Natural killer cell (primary cell): ENCODE results near the gene TBCB. TPM values are rescaled to one million over a fixed set of nuclear protein-coding genes. Genes with fewer than 3 reads are reported as not detected.

Source experiments
- ATAC-seq, 3 donors: fragments of 150-1000 bp in 2 of 3; fragments of 200-7000 bp in 1 of 3; cut with Tn5 transposase; 1 replicate in 1 of 3; 2 replicates in 2 of 3; pipeline ENCODE4 v1.10.0; 2021; ENCODE audit warnings: mild to moderate bottlenecking in 2 of 3, moderate library complexity in 2 of 3
- DNase-seq, 2 donors: peaks; one replicate each; pipeline versions ENCODE4 v3.0.0 to v3.0.0-alpha.2; 2013 to 2021; ENCODE audit warnings: mixed read lengths in 1 of 2
- H3K27ac ChIP-seq: one replicate; pipeline ENCODE4 v1.5.1; 2013; ENCODE audit warnings: mild to moderate bottlenecking, low read length
- H3K27me3 ChIP-seq: one replicate; pipeline ENCODE4 v1.6.1; 2013; ENCODE audit warnings: low read length; ENCODE audit not compliant: control insufficient read depth, insufficient read depth
- H3K36me3 ChIP-seq: one replicate; pipeline ENCODE4 v1.6.1; 2013; ENCODE audit warnings: low read length; ENCODE audit not compliant: control insufficient read depth, insufficient read depth
- H3K4me1 ChIP-seq: one replicate; pipeline ENCODE4 v1.6.1; 2013; ENCODE audit warnings: low read length; ENCODE audit not compliant: control insufficient read depth, insufficient read depth
- H3K4me3 ChIP-seq: one replicate; pipeline ENCODE4 v1.5.1; 2013; ENCODE audit warnings: low read length
- H3K9me3 ChIP-seq: one replicate; pipeline ENCODE4 v1.6.1; 2013; ENCODE audit warnings: low read length; ENCODE audit not compliant: control insufficient read depth, insufficient read depth
- H3K27ac Mint-ChIP-seq, 2 donors: one replicate each; pipeline ENCODE4 v1.8.0; 2022; ENCODE audit warnings: mild to moderate bottlenecking in 2 of 2, mixed read lengths in 2 of 2, moderate library complexity in 1 of 2
- H3K27me3 Mint-ChIP-seq, 2 donors: one replicate each; pipeline ENCODE4 v1.8.0; 2022; ENCODE audit warnings: low read depth in 2 of 2, mixed read lengths in 2 of 2
- H3K36me3 Mint-ChIP-seq: one replicate; pipeline ENCODE4 v1.8.0; 2022; ENCODE audit warnings: mixed read lengths
- H3K4me1 Mint-ChIP-seq, 2 donors: one replicate each; pipeline ENCODE4 v1.8.0; 2022; ENCODE audit warnings: mixed read lengths in 2 of 2
- H3K4me3 Mint-ChIP-seq: one replicate; pipeline ENCODE4 v1.8.0; 2022; ENCODE audit warnings: mild to moderate bottlenecking, moderate library complexity, mixed read lengths
- H3K9me3 Mint-ChIP-seq, 2 donors: one replicate each; pipeline ENCODE4 v1.8.0; 2022; ENCODE audit warnings: mixed read lengths in 2 of 2
- CTCF ChIP-seq: fragments of 200-600 bp; IDR thresholded peaks from one replicate; pipeline ENCODE4 v1.8.0; 2022; ENCODE audit warnings: antibody characterized with exemption
- WGBS: methylation state at CpG from one replicate; pipeline ENCODE4 v1.1.7; 2013; ENCODE audit warnings: missing lambda C conversion rate; ENCODE audit not compliant: insufficient coverage; 5-methylcytosine and 5-hydroxymethylcytosine counted together
- intact Hi-C: fragments of 100-400 bp; cut with micrococcal nuclease; formaldehyde crosslinking; loops from one replicate; pipeline ENCODE4 v1.14.2; 2022
- total RNA-seq, 4 donors: library from RNA; stranded (reverse); fragments of 120-200 nt in 1 of 4; gene quantifications; one replicate each; pipeline versions ENCODE4 v1.2.3 to v1.2.4, GENCODE V29; 2013 to 2022

Gene TBCB
- total RNA-seq, 3 donors from 2014 or later (not counting 1 experiment from before 2014, with no cell fraction given), result 153 to 180 (median 175) TPM

DNA sequence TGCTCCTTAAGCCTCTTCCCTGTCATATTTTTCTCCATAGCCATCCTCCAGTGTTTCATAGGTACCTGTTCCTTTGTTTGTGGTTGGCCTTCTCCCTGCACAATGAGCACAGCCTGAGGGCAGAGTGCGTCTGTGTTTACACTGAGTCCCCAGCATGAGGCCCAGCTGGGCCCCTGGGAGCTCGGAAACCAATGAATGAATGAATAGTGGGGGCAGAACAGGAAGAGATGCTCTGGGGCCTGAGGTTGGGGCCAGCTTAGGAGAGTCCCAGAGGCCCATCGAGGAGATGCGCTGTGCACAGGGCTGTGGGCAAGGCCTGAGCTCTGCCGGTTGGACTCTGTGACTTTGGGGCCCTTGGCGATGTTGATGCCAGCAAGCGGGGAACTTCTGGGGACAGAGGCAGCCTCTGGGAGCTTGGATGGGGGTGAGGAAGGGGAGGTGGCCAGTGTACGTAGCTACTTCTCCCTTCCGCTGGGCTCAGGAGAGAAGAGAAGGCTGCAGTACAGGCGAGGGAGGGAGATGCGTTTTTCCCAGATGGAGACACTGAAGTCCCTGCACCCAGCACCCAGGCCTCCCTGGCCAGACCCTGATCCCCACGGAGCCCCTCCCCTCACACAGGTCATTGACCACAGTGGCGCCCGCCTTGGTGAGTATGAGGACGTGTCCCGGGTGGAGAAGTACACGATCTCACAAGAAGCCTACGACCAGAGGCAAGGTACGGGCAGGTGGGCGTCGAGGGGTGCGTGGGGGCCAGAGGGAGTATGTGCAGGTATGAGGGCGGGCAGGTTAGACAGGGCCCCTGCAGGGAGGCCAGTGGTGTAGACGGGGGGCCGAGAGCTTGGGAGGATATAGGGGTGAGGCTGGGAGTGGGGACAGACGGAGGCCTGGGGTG is 5.1 kb downstream of the TBCB start:
- no peak for TF ChIP-seq CTCF
- DNase-seq (no peak), ATAC-seq (no peak)
- Histone ChIP-seq H3K4me1 (peaks cover 12% of the 10 kb centered on the region), H3K27me3 (no peaks in the 10 kb centered on the region), H3K27ac (no peak overlapping the region), H3K36me3 (peaks cover 53% of the 10 kb centered on the region), H3K9me3 (no peaks in the 10 kb centered on the region), H3K4me3 (no peak overlapping the region)
- H3K9me3 Mint-ChIP-seq, result no peaks in the 10 kb centered on the region
- 97% methylated on average over 26 of the region's 26 CpGs for WGBS
- peaks cover 18 to 42% of the 10 kb centered on the region in 2 donors for H3K4me1 Mint-ChIP-seq
- intact Hi-C loops, result no loop called here
- H3K36me3 Mint-ChIP-seq, result no peaks in the 10 kb centered on the region
- peak overlapping the region in 1 of 2 donors; percentile 22 for H3K27ac Mint-ChIP-seq
- H3K27me3 Mint-ChIP-seq, result no peaks in the 10 kb centered on the region
- peak overlapping the region; percentile 2 for H3K4me3 Mint-ChIP-seq

GRCh38 chr19:36120984-36121358 is 5.7 kb downstream of the TBCB start:
- H3K36me3 Mint-ChIP-seq, result no peaks in the 10 kb centered on the region
- peak overlapping the region in 1 of 2 donors; percentile 22 for H3K27ac Mint-ChIP-seq
- ATAC-seq (no peak), DNase-seq (no peak)
- intact Hi-C loops, result no loop called here
- TF ChIP-seq CTCF, result no peak
- WGBS, result 98% methylated on average over 18 of the region's 18 CpGs
- Histone ChIP-seq H3K27me3 (no peaks in the 10 kb centered on the region), H3K4me3 (no peak overlapping the region), H3K4me1 (peaks cover 9% of the 10 kb centered on the region), H3K36me3 (peaks cover 58% of the 10 kb centered on the region), H3K9me3 (no peaks in the 10 kb centered on the region), H3K27ac (no peak overlapping the region)
- H3K4me1 Mint-ChIP-seq, result peaks cover 18 to 36% of the 10 kb centered on the region in 2 donors
- no peaks in the 10 kb centered on the region for H3K27me3 Mint-ChIP-seq
- no peaks in the 10 kb centered on the region for H3K9me3 Mint-ChIP-seq
- H3K4me3 Mint-ChIP-seq, result no peak overlapping the region

- TF ChIP-seq CTCF, result no peak
- Histone ChIP-seq H3K27ac (no peak overlapping the region), H3K36me3 (peaks cover 58% of the 10 kb centered on the region), H3K27me3 (no peaks in the 10 kb centered on the region), H3K4me3 (no peak overlapping the region), H3K4me1 (peaks cover 2% of the 10 kb centered on the region), H3K9me3 (no peaks in the 10 kb centered on the region)
- DNase-seq, result no peak
- intact Hi-C loops, result no loop called here
- Mint-ChIP-seq H3K9me3 (no peaks in the 10 kb centered on the region), H3K36me3 (no peaks in the 10 kb centered on the region), H3K27me3 (no peaks in the 10 kb centered on the region), H3K4me1 (peaks cover 12 to 30% of the 10 kb centered on the region in 2 donors), H3K4me3 (no peak overlapping the region), H3K27ac (peak overlapping the region in 1 of 2 donors; percentile 24)
- WGBS, result 95% methylated on average over 49 of the region's 49 CpGs
- no peak for ATAC-seq
Measured at GRCh38 chr19:36121486-36122124, 6.3 kb downstream of the TBCB start.
